ENCODE results near the gene PPM1J.

PPM1J gene

DNA sequence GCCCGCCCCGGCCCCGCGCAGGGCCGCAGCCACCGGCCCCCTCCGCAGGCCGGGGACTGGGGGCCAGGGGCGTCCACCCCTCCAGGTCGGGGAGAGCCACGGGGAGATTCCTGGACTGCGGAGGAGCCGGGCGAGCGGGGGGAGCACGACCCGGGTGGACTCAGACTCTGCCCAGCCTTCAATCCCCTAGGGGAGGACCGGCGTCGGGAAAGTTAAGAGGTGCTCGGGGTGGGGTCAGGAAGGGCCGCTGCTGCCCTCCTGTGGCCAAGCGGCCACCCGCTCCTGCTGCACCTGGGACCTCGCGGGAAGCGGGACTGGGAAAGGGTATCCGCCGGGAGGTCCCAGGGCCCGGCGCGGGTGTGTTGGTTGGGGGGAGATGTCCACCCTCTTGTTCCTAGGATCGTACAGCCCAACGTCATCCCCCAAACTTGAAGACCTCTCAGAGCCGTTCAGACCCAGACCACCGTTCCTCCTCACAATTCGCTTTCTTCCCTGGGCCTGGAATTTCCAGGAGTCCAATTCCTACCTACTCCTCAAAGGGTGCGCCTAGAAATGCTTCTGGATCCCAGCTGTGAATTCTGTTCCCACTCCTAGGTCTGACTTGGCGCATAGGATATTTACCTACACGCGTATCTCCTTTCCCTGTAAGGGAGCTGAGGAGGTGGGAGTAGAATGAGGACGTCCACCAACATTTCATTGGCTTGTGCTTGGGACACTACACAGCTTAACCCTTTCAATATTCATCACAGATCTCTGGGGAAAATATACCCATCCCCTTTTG, 7.7 kb downstream of the PPM1J start:
- DNase-seq (ENCODE audit: low spot score) (peak; percentile 73), FAIRE-seq (no peak)

DNA sequence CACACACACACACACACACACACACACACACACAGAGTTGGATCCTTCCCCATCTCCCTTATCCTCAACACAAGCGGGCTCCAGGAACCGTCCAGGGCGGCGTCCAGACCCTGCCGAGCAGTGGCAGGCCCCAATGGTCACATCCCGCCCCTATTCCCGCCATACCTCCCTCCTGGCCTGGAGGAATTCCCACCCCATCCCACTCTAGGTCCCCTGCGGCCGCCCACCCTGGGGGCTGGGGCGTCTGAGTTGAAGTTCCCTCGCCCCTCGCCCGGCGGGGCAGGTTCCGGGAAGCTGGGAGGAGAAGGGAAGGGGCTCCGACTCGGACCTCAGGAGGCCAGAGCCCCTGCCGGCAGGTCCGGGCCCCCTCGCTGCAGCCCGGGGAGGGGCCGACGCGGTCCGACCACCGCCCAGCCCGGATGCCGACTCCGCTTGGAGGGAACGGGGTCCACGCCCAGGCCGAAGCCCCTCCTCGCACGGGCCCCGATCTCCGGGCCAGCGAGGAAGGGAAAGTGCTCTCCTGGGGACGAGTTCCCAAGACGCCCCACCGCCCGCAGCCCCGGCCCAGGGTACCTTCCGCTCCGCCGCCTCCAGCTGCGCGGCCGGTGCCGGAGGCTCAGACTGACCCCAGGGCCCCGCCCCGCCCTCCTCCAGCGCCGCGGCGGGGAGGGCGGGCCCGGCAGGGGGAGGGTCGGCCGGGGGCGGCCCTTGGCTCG, 8.5 kb downstream of the PPM1J start, which contains the start of gene RHOC:
RHOC (minus strand) TSS at position 623 of the 716 bp plus-strand sequence. CDS start 3,328 bp downstream, outside the sequence.
- DNase-seq (ENCODE audit: low spot score) (peak; percentile 41), FAIRE-seq (no peak)

DNA sequence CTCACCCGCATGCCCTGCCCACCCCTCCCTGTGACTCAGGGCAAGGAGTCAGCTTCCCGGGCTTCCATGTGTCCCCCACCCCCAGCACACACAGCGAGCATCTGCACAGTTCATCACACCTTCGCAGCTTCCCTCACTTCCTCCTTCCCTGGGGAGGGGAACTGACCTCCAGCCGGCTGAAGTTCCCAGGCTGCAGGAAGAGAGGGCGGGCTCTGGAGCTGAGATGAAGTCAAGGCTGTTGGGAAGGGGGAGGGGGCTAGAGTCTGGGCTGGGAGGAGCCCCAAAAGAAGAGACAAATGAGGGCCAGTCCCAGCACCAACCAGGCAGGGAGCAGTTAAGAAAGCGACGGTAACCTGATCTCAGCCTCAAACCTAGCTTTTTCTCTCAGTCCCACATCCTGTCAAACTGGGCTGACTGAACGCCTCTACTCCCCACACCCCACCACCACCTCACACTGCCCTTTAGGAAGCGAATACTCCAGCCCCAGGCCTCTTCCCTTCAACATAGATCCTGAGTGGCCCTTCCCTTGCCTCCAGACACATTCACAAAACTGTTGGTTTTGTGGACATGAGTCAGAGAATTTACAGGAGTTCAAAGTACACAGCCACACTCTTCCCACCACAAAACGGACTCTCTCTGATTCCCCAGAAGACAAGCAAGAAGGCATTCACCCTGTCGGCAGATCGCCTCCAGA, 10.1 kb downstream of the PPM1J start:
- DNase-seq (ENCODE audit: low spot score): peak; percentile 98
- peak; percentile 89 for FAIRE-seq

DNA sequence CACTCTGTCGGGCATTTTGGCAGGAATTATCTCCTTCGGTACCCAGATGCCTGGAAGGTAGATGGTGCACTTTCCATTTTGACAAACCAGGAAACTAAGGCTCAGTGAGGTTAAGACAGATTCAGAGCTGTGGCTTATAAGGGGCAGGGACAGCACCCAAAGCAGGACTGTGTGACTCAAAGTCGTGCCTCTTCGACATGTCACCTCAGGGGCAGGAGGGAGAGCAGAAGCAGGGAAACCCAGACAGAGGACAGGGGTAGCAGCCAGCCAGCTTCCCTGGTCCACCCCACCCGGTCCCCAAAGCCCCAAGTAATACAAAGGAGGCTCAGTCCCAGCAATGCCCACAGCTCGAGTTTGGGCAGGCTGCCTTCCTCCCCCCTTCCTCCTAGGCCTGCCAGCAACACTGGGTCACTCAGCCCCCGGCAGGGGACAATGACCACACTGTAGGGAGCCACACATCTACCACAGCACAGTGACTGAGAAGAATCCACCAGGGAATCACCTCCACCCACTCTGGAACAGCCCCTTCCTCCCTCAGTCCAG, 10.7 kb downstream of the PPM1J start:
- no peak for DNase-seq (ENCODE audit: low spot score)
- no peak for FAIRE-seq

DNA sequence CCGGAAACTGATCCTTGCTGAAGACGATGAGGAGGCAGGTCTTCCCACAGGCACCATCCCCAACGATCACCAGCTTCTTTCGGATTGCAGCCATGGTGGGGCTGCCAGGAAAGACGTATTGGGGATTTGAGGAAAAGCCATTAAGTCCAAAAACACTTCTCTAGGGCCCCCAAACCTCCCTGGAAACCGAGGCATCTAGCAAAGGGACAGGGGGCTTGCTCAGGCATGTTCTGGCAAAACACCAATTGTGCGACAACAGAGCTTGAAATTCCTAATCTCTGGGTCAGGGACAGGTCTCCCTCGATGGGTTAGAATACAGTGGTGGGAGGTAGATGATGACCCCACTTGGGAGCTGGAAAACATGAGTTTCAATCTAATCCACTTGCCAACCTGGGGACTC, 11.4 kb downstream of the PPM1J start:
- DNase-seq (ENCODE audit: low spot score) (no peak), FAIRE-seq (no peak)

DNA sequence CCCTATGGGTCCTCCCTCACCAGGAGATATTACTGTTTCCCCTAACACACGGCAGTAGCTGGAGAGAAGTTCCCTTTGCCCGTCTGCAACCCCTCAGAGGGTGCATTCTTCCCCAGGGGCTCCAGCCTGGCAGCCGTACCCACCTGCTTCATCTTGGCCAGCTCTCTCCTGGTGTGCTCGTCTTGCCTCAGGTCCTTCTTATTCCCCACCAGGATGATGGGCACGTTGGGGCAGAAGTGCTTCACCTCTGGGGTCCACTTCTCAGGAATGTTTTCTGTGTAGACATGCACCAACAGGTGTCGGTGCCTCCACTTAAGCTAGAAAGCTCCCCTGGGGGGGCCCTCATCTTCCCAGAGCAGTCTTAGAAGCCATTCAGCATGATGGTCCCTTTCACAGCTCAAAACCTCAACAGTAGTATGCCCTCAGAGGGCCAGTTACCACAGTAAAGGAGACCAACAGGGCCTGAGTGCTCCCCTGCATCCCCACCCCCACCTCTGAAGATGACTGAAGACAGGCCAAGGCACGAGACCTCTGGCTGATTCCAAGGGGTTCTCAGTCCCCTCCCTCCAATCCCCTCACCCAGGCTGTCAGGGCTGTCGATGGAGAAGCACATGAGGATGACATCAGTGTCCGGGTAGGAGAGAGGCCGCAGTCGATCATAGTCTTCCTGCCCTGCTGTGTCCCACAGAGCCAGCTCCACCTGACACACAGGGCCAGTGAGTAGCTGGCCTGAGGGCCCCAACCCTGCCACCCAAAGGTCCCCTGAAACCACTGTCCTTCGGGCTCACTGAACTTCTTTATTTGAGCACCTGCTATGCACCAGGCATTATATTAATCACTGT, 12.5 kb downstream of the PPM1J start:
- DNase-seq (ENCODE audit: low spot score) (no peak), FAIRE-seq (no peak)

DNA sequence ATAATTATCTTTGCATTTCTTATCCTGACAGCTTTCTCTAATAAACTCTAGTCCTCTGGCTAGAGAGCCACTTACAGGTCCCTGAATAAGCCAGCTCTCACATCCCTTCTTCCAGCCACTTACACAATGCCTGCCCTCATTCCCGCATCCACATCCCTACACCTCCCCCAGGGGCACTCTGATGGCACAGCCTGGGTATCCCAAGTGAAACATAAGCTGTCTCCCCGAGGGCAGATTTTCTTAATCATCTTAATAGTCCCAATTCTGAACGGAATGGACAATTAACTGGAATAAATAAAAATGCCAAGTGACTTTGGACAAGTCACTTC, 13.1 kb downstream of the PPM1J start:
- no peak for FAIRE-seq

DNA sequence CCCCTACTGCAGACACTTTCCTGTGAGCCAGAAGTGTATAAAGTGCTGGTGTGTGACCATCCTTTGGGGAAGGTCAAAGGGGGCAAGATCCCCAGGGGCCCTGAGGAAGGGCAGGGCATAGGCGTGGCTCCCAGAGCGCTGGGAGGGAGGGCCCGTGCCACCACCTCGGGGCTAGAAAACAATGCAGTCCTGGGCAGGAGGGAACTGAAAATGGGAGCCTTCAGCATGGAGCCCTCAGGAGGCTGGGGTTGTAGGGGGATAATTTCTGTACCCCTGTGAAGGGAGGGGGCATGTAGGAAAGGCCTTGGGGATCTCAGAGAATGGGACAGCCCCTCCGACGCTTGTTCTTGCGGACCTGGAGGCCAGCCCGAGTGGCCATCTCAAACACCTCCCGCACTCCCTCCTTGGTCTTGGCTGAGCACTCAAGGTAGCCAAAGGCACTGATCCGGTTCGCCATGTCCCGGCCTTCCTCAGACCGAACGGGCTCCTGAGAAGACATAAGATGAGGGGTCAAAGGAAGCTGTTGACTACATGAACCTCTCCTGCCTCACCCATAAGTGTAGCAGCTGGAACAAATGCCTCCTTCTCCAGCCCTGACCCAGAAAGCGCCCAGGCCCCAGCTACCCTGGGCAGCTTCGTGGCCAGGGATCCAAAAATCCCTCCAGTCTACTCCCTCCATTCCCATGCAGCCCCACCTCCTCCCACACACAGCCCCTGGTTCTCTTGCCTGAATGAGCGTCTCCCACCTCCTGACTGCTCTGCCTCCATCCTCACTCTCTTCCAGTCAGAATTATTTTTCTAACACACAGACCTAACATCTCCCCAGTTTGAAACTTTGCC, 13.7 kb downstream of the PPM1J start:
- no peak for DNase-seq (ENCODE audit: low spot score)
- no peak for FAIRE-seq

More for the DNA sequence above, 13.1 kb downstream of the PPM1J start:
- no peak for DNase-seq (ENCODE audit: low spot score)

DNA sequence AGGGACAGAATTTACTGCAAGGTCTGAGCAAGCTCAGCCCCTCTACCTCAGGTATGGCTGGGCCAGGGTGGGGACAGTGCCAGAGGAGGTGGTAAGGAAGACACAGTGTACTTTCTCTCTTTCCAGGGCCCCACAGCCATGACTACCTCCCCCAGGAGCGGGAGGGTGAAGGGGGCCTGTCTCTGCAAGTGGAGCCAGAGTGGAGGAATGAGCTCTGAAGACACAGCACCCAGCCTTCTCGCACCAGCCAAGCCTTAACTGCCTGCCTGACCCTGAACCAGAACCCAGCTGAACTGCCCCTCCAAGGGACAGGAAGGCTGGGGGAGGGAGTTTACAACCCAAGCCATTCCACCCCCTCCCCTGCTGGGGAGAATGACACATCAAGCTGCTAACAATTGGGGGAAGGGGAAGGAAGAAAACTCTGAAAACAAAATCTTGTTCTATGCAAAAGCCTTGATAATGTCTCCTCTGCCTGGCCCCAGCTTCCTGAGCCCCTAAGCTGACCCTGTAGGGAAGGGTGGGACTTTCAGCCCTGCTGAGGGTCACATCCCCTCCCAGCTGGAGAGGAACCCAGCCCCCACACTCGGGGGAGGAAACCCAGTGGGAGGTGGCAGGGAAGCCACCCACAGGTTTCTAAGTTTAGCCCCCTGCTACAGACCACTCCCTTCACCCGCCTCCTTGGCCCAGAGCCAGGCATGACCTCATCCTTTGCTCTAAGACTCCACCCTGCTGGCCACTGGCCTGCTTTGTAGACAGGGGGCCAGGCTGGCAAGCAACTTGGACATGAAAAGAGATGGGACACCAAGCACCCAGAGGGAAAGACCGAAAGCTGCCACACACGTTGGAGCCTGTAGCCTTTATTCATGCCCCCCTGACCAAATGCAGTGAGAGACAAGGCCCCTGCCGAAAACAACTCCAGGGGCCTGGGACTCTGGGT, 14.6 kb downstream of the PPM1J start:
- DNase-seq (ENCODE audit: low spot score) (peak; percentile 95), FAIRE-seq (peak; percentile 69)

DNA sequence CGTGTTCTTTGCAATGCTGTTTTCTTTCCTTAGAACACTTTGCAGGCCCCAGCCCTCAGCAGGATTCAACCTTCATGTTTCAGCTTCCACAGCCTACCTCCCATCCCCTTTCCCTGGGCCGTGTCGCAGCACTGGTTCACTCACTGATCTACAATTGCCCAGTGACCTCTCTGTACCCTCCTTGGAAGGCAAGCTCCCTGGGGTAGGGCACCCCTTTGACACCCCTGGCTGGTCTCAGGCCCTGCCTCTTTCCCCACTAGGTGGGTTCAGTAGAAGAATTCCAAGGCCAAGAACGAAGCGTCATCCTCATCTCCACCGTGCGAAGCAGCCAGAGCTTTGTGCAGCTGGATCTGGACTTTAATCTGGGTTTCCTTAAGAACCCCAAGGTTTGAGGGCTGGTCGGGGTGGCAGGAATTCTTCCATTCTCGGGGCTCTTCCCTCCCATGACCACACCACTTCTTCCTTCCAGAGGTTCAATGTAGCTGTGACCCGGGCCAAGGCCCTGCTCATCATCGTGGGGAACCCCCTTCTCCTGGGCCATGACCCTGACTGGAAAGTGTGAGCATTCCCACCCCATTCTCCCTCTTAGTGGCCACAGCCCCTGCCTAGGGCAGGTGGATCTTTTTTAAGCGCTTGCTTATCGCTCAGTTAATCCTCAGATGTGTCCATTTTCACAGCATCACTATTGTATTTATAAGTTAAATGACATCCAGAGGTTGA, 15.5 kb downstream of the PPM1J start:
- DNase-seq (ENCODE audit: low spot score) (no peak), FAIRE-seq (no peak)

DNA sequence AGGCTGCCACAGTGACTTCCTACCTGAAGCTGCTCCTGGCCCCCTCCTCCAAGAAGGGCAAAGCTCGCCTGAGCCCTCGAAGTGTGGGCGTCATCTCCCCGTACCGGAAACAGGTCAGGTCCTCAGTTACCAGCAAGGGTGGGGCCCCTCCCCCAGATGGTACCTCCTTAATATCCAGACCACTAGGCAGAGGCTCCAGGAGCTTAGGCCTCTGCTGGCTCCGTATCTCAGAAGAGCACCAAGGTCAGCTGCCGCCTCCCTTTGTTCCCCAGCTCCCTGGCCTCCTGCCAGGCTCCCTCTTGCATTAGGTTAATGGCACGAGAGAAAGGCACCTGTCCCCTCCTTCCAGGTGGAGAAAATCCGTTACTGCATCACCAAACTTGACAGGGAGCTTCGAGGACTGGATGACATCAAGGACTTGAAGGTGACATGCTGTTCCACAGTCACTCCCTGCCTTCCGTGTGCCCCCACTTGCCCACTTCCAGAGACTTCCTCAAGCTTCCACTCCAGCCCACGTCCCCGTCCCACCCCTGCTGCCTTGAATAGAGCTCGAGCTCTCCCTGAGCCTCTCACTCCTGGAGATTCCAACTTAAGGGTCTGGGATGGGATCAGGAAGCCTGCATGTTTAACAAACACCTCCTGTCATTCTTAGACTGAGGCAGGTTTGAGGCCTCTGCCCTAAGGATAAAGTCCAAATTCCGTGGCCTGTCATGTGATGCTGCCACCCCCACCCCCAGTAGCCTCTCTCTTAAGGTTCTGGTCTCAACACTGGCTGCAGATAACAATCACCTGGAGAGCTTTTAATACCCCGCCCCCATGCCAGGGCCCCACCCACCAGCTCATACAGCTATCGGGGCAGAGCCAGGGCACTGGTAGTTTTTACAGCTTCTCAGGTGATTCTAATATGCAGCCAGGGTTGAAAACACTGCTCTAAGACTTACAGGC, 16.5 kb downstream of the PPM1J start:
- FAIRE-seq (no peak), DNase-seq (ENCODE audit: low spot score) (no peak)

DNA sequence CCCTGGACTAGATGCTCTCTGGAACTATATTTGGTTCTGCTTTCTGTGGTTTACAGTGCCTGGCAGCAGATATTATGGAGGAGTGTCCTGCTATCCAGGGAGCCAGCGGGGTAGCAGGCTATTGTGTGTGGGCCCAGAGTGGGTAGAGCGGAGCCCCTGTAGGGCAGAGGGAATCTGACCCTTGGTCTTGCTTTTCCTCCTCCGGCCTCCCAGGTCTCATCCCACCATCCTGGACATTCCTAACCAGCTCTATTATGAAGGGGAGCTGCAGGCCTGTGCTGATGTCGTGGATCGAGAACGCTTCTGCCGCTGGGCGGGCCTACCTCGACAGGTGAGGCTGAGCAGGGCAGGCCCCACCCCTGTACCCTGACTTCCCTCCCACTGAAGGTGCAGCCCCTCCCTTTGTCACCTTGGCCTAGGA, 17.3 kb downstream of the PPM1J start:
- no peak for FAIRE-seq

DNA sequence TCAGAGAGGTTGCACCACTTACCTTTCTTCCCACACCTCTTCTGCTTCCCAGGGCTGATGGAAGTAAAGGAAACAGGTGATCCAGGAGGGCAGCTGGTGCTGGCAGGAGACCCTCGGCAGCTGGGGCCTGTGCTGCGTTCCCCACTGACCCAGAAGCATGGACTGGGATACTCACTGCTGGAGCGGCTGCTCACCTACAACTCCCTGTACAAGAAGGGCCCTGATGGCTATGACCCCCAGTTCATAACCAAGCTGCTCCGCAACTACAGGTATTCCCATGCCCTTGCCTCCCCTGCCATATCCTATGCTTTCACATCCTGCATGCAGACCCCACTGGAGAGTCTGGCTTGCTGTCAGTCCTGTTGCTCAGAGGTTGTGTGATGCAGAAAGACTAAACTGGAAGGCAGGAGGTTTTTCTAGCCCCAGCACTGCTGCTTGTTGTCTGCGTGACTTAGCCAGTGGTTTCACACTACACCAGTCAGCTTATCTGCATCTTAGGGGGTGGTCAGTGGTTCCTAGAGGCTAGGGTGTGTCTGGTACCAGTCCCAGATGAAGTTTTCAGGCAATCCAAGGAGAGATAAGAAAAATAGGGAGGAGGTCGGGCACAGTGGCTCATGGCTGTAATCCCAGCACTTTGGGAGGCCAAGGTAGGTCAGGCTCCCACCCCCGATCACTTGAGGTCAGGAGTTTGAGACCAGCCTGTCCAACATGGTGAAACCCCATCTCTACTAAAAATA, 18.4 kb downstream of the PPM1J start:
- FAIRE-seq: no peak
- no peak for DNase-seq (ENCODE audit: low spot score)

More for the DNA sequence above, 17.3 kb downstream of the PPM1J start:
- no peak for DNase-seq (ENCODE audit: low spot score)

DNA sequence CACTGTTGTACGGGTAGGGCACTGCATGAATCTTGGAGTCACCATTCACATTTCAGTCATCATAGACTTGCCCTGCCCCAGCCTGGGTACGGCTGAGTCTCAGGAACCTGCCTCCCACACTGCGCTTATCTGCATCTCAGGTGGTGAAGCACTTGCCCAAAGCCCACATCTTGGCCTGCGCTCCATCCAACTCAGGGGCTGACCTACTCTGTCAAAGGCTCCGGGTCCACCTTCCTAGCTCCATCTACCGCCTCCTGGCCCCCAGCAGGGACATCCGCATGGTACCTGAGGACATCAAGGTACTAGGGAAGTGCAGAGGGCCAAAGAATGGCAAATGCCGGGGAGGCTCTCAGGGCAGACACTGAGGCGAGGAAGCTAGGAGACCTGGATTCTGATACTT, 19.9 kb downstream of the PPM1J start:
- DNase-seq (ENCODE audit: low spot score): no peak
- FAIRE-seq: no peak

DNA sequence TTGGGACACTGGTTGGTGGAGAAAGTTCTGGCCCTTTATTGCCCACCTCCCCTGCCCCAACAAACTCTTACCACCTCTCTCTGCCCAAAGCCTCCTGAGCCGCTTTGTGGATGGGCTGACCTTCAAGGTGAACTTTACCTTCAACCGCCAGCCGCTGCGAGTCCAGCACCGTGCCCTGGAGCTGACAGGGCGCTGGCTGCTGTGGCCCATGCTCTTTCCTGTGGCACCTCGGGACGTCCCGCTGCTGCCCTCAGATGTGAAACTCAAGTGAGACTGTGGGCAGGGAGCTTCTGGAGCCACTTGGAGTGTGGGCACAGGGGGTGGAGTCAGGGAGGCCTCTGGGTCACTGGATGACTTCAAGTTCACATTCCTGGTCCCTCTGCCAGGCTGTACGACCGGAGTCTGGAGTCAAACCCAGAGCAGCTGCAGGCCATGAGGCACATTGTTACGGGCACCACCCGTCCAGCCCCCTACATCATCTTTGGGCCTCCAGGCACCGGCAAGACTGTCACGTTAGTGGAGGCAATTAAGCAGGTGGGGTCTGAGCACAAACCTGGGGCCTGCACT, 20.7 kb downstream of the PPM1J start:
- no peak for FAIRE-seq
- no peak for DNase-seq (ENCODE audit: low spot score)

DNA sequence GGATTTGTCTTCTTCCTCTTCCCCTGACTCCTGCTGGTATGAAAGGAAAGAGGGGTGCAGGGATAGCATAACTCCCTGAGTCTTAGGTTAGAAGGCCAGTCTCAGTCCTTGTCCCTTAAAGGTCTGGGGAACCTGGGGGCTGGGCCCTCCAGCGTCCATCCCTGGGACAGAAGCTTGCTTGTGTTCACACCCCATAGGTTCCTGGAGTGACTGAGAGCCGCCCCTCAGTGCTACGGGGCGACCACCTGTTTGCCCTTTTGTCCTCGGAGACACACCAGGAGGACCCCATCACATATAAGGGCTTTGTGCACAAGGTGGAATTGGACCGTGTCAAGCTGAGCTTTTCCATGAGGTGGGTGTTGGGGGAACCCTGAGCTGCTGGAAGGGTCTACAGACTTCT, 21.3 kb downstream of the PPM1J start:
- FAIRE-seq (no peak), DNase-seq (ENCODE audit: low spot score) (no peak)
